ENCODE results near the gene TBX4. TPM values are rescaled to one million over a fixed set of nuclear protein-coding genes. Genes with fewer than 3 reads are reported as not detected.

The TBX4 gene
- total RNA-seq, 1 experiment from 2014 or later, result not detected

GRCh38 chr17:61533797-61534196 is 81.6 kb downstream of the TBX4 start:
- BruUV-seq (replicated peaks), result no TSS peak
- no peaks in the 10 kb centered on the region for H3K27me3 ChIP-seq (ENCODE audit: insufficient read depth, low read depth)
- no peak for DNase-seq
- no peaks in the 10 kb centered on the region for H4K20me1 ChIP-seq (ENCODE audit: insufficient read depth)
- H3K4me2 ChIP-seq, result no peak overlapping the region
- intact Hi-C loops (cut with micrococcal nuclease; ENCODE audit: unreplicated experiment), result no loop called here
- TF ChIP-seq EZH2 (IDR thresholded peaks at IDR 0.05; ENCODE audit: low read depth) (no peak), CTCF (conservative IDR thresholded peaks at IDR 0.05) (no peak)
- H2AFZ ChIP-seq, result no peak overlapping the region
- no peaks in the 10 kb centered on the region for H3F3A ChIP-seq (ENCODE audit: insufficient read depth, low read depth)
- ChIA-PET POLR2A (ENCODE audit: unreplicated experiment) (no interaction called here), CTCF (no interaction called here)
- no peaks in the 10 kb centered on the region for H3K9me2 ChIP-seq (ENCODE audit: insufficient read depth)
- no peaks in the 10 kb centered on the region for H3K36me3 ChIP-seq (ENCODE audit: low read depth)
- no peak overlapping the region for H3K4me3 ChIP-seq
- H3K9me3 ChIP-seq (ENCODE audit: insufficient read depth, low read depth), result no peaks in the 10 kb centered on the region
- H3K79me2 ChIP-seq (ENCODE audit: low read depth), result no peaks in the 10 kb centered on the region
- no peak overlapping the region for H3K27ac ChIP-seq
- no peaks in the 10 kb centered on the region for H3K4me1 ChIP-seq (replicated peaks; ENCODE audit: insufficient read depth)

- intact Hi-C loops (cut with micrococcal nuclease; ENCODE audit: unreplicated experiment), result no loop called here
- no peak overlapping the region for H2AFZ ChIP-seq
- CTCF ChIA-PET, result no interaction called here
These were observed 82.2 kb downstream of the TBX4 start for GRCh38 chr17:61534414-61534813.

More at GRCh38 chr17:61534414-61534813, 82.2 kb downstream of the TBX4 start:
- Histone ChIP-seq H3K27me3 (ENCODE audit: insufficient read depth, low read depth) (no peaks in the 10 kb centered on the region), H3K4me1 (replicated peaks; ENCODE audit: insufficient read depth) (no peaks in the 10 kb centered on the region), H3K36me3 (ENCODE audit: low read depth) (no peaks in the 10 kb centered on the region), H3K9me2 (ENCODE audit: insufficient read depth) (no peaks in the 10 kb centered on the region), H3K79me2 (ENCODE audit: low read depth) (no peaks in the 10 kb centered on the region), H3K4me3 (no peak overlapping the region), H3K27ac (no peak overlapping the region), H3K9me3 (ENCODE audit: insufficient read depth, low read depth) (no peaks in the 10 kb centered on the region), H4K20me1 (ENCODE audit: insufficient read depth) (no peaks in the 10 kb centered on the region), H3F3A (ENCODE audit: insufficient read depth, low read depth) (no peaks in the 10 kb centered on the region), H3K4me2 (no peak overlapping the region)
- no peak for DNase-seq
- no TSS peak for BruUV-seq (replicated peaks)
- POLR2A ChIA-PET (ENCODE audit: unreplicated experiment), result interaction anchor here (0.6 kb wide), 1 partner anchor 234 kb away, joined by 3 read pairs; no protein-coding TSS in a partner anchor
- TF ChIP-seq CTCF (conservative IDR thresholded peaks at IDR 0.05) (no peak), EZH2 (IDR thresholded peaks at IDR 0.05; ENCODE audit: low read depth) (no peak)

Other genes with a start within 250 kb of the TBX4 start
- 0.44 and 0.60 TPM in 2 replicates for gene TBX2, start 52.6 kb upstream of the TBX4 start, total RNA-seq (2021)
- not detected in 2 replicates for gene NACA2, start 138.8 kb downstream of the TBX4 start, total RNA-seq (2021)

Measured in PC-9 (cell line).